Endothelial cell of umbilical vein (primary cell): Measurements from ENCODE around the gene SH3BP4. TPM values are rescaled to one million over a fixed set of nuclear protein-coding genes. Genes with fewer than 3 reads are reported as not detected.

Experiments
- BruUV-seq: library from RNA; stranded (reverse); fragments of 400-500 nt; replicated peaks from 2 replicates; lab custom pipeline; 2021; lab: Mats Ljungman, UMichigan
- CTCF ChIA-PET: fragments of 300-600, 350-600 bp; sonication (Branson Sonifier 250); formaldehyde crosslinking; loops from one replicate; lab custom pipeline; 2021; ENCODE audit warnings: antibody characterized with exemption, inconsistent platforms; lab: Charles Lee
- POLR2A ChIA-PET: fragments of 300-600, 350-600 bp; sonication (Branson Sonifier 250); formaldehyde crosslinking; loops from one replicate; lab custom pipeline; 2021; ENCODE audit warnings: antibody characterized with exemption, inconsistent platforms; lab: Charles Lee
- DNase-seq: peaks from one replicate; pipeline ENCODE4 v3.0.0-alpha.2; 2011; ENCODE audit warnings: low read depth, low spot score
- FAIRE-seq: peaks from 2 replicates; lab custom pipeline; 2011; peaks lifted over from hg19 to GRCh38; lab: Jason Lieb, UNC
- H2AFZ ChIP-seq: 2 replicates; pipeline ENCODE4 v1.6.0; 2012; ENCODE audit warnings: low read depth, low read length, control low read depth, inconsistent platforms
- H3K27ac ChIP-seq: 2 replicates; pipeline ENCODE4 v1.5.1; 2011; ENCODE audit warnings: low read depth, mild to moderate bottlenecking, control low read depth, low read length, moderate library complexity; ENCODE audit not compliant: insufficient read depth
- H3K27me3 ChIP-seq, 2 experiments: 2 replicates each; pipeline versions ENCODE4 v1.6.0 to v1.6.1; 2011; ENCODE audit warnings: low read length in 2 of 2, mixed read lengths in 1 of 2; ENCODE audit not compliant: control insufficient read depth in 2 of 2, insufficient read depth in 2 of 2
- H3K36me3 ChIP-seq, 2 experiments: 2 replicates in 1 of 2; 3 replicates in 1 of 2; pipeline ENCODE4 v1.5.1; 2011; ENCODE audit warnings: low read length in 2 of 2, mild to moderate bottlenecking in 1 of 2, moderate library complexity in 1 of 2; ENCODE audit not compliant: control insufficient read depth in 2 of 2, insufficient read depth in 2 of 2; ENCODE audit errors: extremely low read depth in 1 of 2
- H3K4me1 ChIP-seq: 3 replicates; pipeline ENCODE4 v1.5.1; 2011; ENCODE audit warnings: mild to moderate bottlenecking, low read length; ENCODE audit not compliant: control insufficient read depth, insufficient read depth; ENCODE audit errors: extremely low read depth
- H3K4me2 ChIP-seq: 2 replicates; pipeline ENCODE4 v1.6.1; 2011; ENCODE audit warnings: low read length, control low read depth, mixed read lengths; ENCODE audit not compliant: insufficient read depth
- H3K4me3 ChIP-seq, 3 experiments: fragments of 200-600 bp in 1 of 3; sonication (generic), shearing (Covaris generic) in 1 of 3; replicated peaks in 1 of 3; 2 replicates each; pipeline ENCODE4 v1.5.1; 2011 to 2016; ENCODE audit warnings: control low read depth in 3 of 3, low read length in 3 of 3, mild to moderate bottlenecking in 2 of 3, inconsistent platforms in 1 of 3, low read depth in 1 of 3, moderate library complexity in 1 of 3; ENCODE audit not compliant: insufficient read depth in 1 of 3
- H3K79me2 ChIP-seq: 2 replicates; pipeline ENCODE4 v1.6.0; 2012; ENCODE audit warnings: low read length, inconsistent platforms; ENCODE audit not compliant: control insufficient read depth, insufficient read depth
- H3K9ac ChIP-seq: replicated peaks from 2 replicates; pipeline ENCODE3; 2011; ENCODE audit warnings: low read length, control low read depth; ENCODE audit not compliant: insufficient read depth; ENCODE audit errors: extremely low read depth
- H3K9me1 ChIP-seq: replicated peaks from 3 replicates; pipeline ENCODE4 v1.6.0; 2011; ENCODE audit warnings: mild to moderate bottlenecking, low read length; ENCODE audit not compliant: control insufficient read depth, insufficient read depth; ENCODE audit errors: extremely low read depth
- H3K9me3 ChIP-seq: replicated peaks from 2 replicates; pipeline ENCODE4 v1.5.1; 2012; ENCODE audit warnings: low read length, inconsistent platforms; ENCODE audit not compliant: control insufficient read depth, insufficient read depth
- H4K20me1 ChIP-seq: replicated peaks from 2 replicates; pipeline ENCODE3; 2011; ENCODE audit warnings: mild to moderate bottlenecking, low read length; ENCODE audit not compliant: control insufficient read depth, insufficient read depth; ENCODE audit errors: extremely low read depth
- CTCF ChIP-seq, 2 donors: IDR thresholded peaks; 1 replicate in 1 of 2; 2 replicates in 1 of 2; pipeline ENCODE4 v1.5.1; 2011; ENCODE audit warnings: low read length in 2 of 2, mild to moderate bottlenecking in 2 of 2, moderate library complexity in 2 of 2, control low read depth in 1 of 2, inconsistent platforms in 1 of 2, low read depth in 1 of 2; ENCODE audit not compliant: insufficient read depth in 1 of 2; ENCODE audit errors: extremely low read depth in 1 of 2
- EZH2 ChIP-seq: IDR thresholded peaks from 2 replicates; pipeline ENCODE4 v1.6.1; 2012; ENCODE audit warnings: borderline replicate concordance, low read depth, mild to moderate bottlenecking, moderate library complexity, low read length, inconsistent platforms; ENCODE audit not compliant: severe bottlenecking
- FOS ChIP-seq: IDR thresholded peaks from 2 replicates; pipeline ENCODE4 v1.6.1; 2011; ENCODE audit warnings: mild to moderate bottlenecking, low read length, moderate library complexity, borderline replicate concordance; ENCODE audit not compliant: insufficient read depth
- GATA2 ChIP-seq: IDR thresholded peaks from 2 replicates; pipeline ENCODE4 v1.7.0; 2011; ENCODE audit warnings: low read depth, mild to moderate bottlenecking, moderate library complexity, mixed read lengths, low read length; ENCODE audit not compliant: insufficient read length, insufficient read depth
- JUN ChIP-seq: IDR thresholded peaks from 2 replicates; pipeline ENCODE4 v1.6.1; 2011; ENCODE audit warnings: borderline replicate concordance, low read depth; ENCODE audit not compliant: insufficient read length, insufficient read depth
- MAX ChIP-seq: IDR thresholded peaks from 2 replicates; pipeline ENCODE4 v1.6.1; 2011; ENCODE audit not compliant: insufficient read depth, insufficient read length
- MYC ChIP-seq: IDR thresholded peaks from one replicate; pipeline ENCODE4 v1.6.1; 2011; ENCODE audit warnings: mild to moderate bottlenecking, low read depth, low read length
- POLR2A ChIP-seq: IDR thresholded peaks from 2 replicates; pipeline ENCODE4 v1.6.1; 2012; ENCODE audit warnings: low read depth, mild to moderate bottlenecking, control low read depth, low read length
- POLR2AphosphoS5 ChIP-seq: IDR thresholded peaks from 2 replicates; pipeline ENCODE4 v1.6.1; 2012; ENCODE audit warnings: low read depth, mild to moderate bottlenecking, control low read depth, low read length, moderate library complexity; ENCODE audit not compliant: insufficient read depth
- dilution Hi-C: fragments of 300-500 bp; cut with MboI; formaldehyde crosslinking; loops from one replicate; pipeline ENCODE4 v1.15.0; 2019; ENCODE audit warnings: low sequenced_read_pairs; ENCODE audit not compliant: extremely low pct_ligation_motif_present
- intact Hi-C: fragments of 100-400 bp; cut with micrococcal nuclease; formaldehyde crosslinking; loops from one replicate; pipeline ENCODE4 v1.10.0; 2022
- polyA plus RNA-seq, 4 experiments: library from polyadenylated mRNA; depleted of rRNA in 3 of 4; stranded (reverse) in 3 of 4; unstranded in 1 of 4; fragments of >200 nt; gene quantifications; 2 replicates each; pipeline versions ENCODE4 v1.2.1 to v1.2.3, GENCODE V29; 2011 to 2012; ENCODE audit warnings: missing spikeins in 1 of 4
- total RNA-seq: library from RNA; stranded (reverse); gene quantifications from 2 replicates; pipeline ENCODE4 v1.2.3, GENCODE V29; 2021

Gene SH3BP4
- total and polyA plus RNA-seq, 2 donors (not counting 3 experiments of a cell fraction or from before 2014, with no cell fraction given): 85.2 to 100.0 TPM

GRCh38 chr2:234917211-234917975 is 34.4 kb upstream of the SH3BP4 start:
- intact Hi-C loops: no loop called here
- Histone ChIP-seq H3K27ac (no peak overlapping the region), H3K4me1 (no peaks in the 10 kb centered on the region), H2AFZ (no peak overlapping the region), H4K20me1 (no peaks in the 10 kb centered on the region), H3K27me3 (no peaks in the 10 kb centered on the region), H3K9ac (no peak overlapping the region), H3K4me3 (no peak overlapping the region), H3K9me1 (no peaks in the 10 kb centered on the region), H3K4me2 (no peak overlapping the region), H3K9me3 (no peaks in the 10 kb centered on the region), H3K36me3 (no peaks in the 10 kb centered on the region), H3K79me2 (no peaks in the 10 kb centered on the region)
- POLR2A ChIA-PET: no interaction called here
- DNase-seq (no peak), FAIRE-seq (no peak)
- no TSS peak for BruUV-seq
- TF ChIP-seq FOS: no peak
- no peak for TF ChIP-seq POLR2AphosphoS5
- no peak for TF ChIP-seq JUN
- TF ChIP-seq POLR2A: no peak
- no peak for TF ChIP-seq MAX
- no peak for TF ChIP-seq GATA2
- TF ChIP-seq EZH2: no peak
- TF ChIP-seq CTCF (IDR thresholded peaks at IDR 0.05; ENCODE audit: extremely low read depth in 1 of 2, insufficient read depth in 1 of 2, low read depth in 1 of 2, low read length in 2 of 2): no peak
- no peak for TF ChIP-seq MYC
- dilution Hi-C loops: no loop called here
- CTCF ChIA-PET: no interaction called here
